T47D (cell line): ENCODE results near the gene BTBD9.
"Not testable (repeated sequence)": the region's sequence is repeated elsewhere in the genome, so short reads cannot be mapped to it uniquely, and the experiment has no call there.

ENCODE experiments used
- DNase-seq, 2 experiments: peaks; one replicate each; pipeline versions ENCODE4 v3.0.0 to v3.0.0-alpha.2; 2011 to 2012; ENCODE audit warnings: low read depth in 1 of 2, low spot score in 1 of 2
- JUND ChIP-seq: IDR thresholded peaks from 2 replicates; pipeline ENCODE4 v1.6.1; 2012; ENCODE audit warnings: low read depth
- in situ Hi-C: cut with HindIII; loops from 2 replicates; pipeline ENCODE4 v1.10.0; 2016; ENCODE audit warnings: low sequenced_read_pairs, low pct_unique_long_range_greater_than_20kb

The BTBD9 gene

GRCh38 chr6:38427492-38428210 is 212.1 kb downstream of the BTBD9 start:
- DNase-seq: peak; percentile 9 to 27
- TF ChIP-seq JUND: no peak
- in situ Hi-C loops: no loop called here

GRCh38 chr6:38425788-38426488 is 213.8 kb downstream of the BTBD9 start:
- in situ Hi-C loops, DNase-seq: not testable (repeated sequence)

- TF ChIP-seq JUND: no peak
- in situ Hi-C loops: no loop called here
These were observed 216.0 kb downstream of the BTBD9 start for GRCh38 chr6:38423746-38424145.

GRCh38 chr6:38420207-38420606 is 219.5 kb downstream of the BTBD9 start:
- in situ Hi-C loops: no loop called here
- no peak for DNase-seq
- TF ChIP-seq JUND: no peak

More at GRCh38 chr6:38423746-38424145, 216.0 kb downstream of the BTBD9 start:
- DNase-seq: no peak

GRCh38 chr6:38417521-38417920 is 222.2 kb downstream of the BTBD9 start:
- in situ Hi-C loops: no loop called here
- DNase-seq: no peak
- TF ChIP-seq JUND: no peak

- TF ChIP-seq JUND: no peak
- in situ Hi-C loops: no loop called here
- no peak for DNase-seq
These were observed 224.3 kb downstream of the BTBD9 start for GRCh38 chr6:38415231-38416005.

- TF ChIP-seq JUND: no peak
- in situ Hi-C loops: no loop called here
- no peak for DNase-seq
These were observed 226.5 kb downstream of the BTBD9 start for GRCh38 chr6:38413102-38413800.

- in situ Hi-C loops: no loop called here
- TF ChIP-seq JUND: no peak
- no peak for DNase-seq
These were observed 232.5 kb downstream of the BTBD9 start for GRCh38 chr6:38407192-38407591.

- TF ChIP-seq JUND: no peak
- in situ Hi-C loops: no loop called here
- DNase-seq: no peak
These were observed 233.6 kb downstream of the BTBD9 start for GRCh38 chr6:38406096-38406495.

- in situ Hi-C loops: no loop called here
- no peak for DNase-seq
- TF ChIP-seq JUND: no peak
These were observed 234.7 kb downstream of the BTBD9 start for GRCh38 chr6:38404900-38405556.

- DNase-seq: no peak
- in situ Hi-C loops: no loop called here
- TF ChIP-seq JUND: no peak
These were observed 235.4 kb downstream of the BTBD9 start for GRCh38 chr6:38404355-38404754.

- no peak for DNase-seq
- in situ Hi-C loops: no loop called here
These were observed 236.2 kb downstream of the BTBD9 start for GRCh38 chr6:38403548-38403947.

More at GRCh38 chr6:38403548-38403947, 236.2 kb downstream of the BTBD9 start:
- no peak for TF ChIP-seq JUND
